Measurements from ENCODE around the gene TRAK1.

DNA sequence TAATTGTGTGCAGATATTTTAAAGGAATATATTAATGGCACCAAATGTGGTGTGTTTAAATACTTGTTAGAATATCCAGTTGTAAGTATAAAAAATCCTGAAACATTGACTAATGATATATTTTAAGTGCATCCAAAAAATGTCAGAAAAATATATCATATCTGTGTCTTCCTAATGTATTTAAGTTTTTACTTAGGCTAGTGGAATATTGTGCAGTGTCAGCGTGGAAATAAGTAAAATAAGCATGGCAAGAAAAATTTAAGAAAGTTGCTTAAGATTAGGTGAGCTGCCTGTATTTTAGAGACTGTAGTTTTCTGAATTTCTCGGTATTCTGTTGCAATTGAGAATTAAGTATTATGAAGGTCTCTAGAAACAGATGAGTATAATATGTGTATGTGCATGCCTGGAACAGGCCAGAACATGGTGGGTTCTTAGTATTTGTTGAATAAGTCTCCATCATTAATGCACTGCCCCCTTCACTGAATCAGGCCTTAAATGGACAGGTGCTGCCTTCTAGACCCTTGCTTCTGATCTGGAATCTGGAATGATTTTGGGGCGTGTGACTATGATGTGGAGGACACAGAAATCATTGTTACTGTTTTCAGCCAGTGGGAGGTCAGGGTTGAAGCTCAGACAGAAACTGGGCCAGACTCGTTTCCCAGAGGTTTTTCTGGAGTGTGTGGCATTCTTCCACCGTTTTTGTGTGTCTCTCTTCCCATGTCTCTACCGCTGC, 86.1 kb downstream of the TRAK1 start:
- TF ChIP-seq, protein P1, sequence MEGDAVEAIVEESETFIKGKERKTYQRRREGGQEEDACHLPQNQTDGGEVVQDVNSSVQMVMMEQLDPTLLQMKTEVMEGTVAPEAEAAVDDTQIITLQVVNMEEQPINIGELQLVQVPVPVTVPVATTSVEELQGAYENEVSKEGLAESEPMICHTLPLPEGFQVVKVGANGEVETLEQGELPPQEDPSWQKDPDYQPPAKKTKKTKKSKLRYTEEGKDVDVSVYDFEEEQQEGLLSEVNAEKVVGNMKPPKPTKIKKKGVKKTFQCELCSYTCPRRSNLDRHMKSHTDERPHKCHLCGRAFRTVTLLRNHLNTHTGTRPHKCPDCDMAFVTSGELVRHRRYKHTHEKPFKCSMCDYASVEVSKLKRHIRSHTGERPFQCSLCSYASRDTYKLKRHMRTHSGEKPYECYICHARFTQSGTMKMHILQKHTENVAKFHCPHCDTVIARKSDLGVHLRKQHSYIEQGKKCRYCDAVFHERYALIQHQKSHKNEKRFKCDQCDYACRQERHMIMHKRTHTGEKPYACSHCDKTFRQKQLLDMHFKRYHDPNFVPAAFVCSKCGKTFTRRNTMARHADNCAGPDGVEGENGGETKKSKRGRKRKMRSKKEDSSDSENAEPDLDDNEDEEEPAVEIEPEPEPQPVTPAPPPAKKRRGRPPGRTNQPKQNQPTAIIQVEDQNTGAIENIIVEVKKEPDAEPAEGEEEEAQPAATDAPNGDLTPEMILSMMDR (conservative IDR thresholded peaks at IDR 0.05; ENCODE audit: low read depth, low read length) = no peak
- TF ChIP-seq POLR2A (IDR thresholded peaks at IDR 0.05; ENCODE audit: low read depth, low read length) (no peak), MAZ (IDR thresholded peaks at IDR 0.05; ENCODE audit: borderline replicate concordance, low read depth, low read length) (no peak), RAD21 (IDR thresholded peaks at IDR 0.05; ENCODE audit: low read length) (no peak), MXI1 (IDR thresholded peaks at IDR 0.05; ENCODE audit: borderline replicate concordance, low read depth, low read length) (no peak), SMC3 (IDR thresholded peaks at IDR 0.05; ENCODE audit: low read depth, low read length) (no peak), MAFK (IDR thresholded peaks at IDR 0.05; ENCODE audit: low read depth, low read length) (peak; percentile 44), RFX5 (IDR thresholded peaks at IDR 0.05; ENCODE audit: low read depth, low read length) (no peak)
- TF ChIP-seq, protein P2, sequence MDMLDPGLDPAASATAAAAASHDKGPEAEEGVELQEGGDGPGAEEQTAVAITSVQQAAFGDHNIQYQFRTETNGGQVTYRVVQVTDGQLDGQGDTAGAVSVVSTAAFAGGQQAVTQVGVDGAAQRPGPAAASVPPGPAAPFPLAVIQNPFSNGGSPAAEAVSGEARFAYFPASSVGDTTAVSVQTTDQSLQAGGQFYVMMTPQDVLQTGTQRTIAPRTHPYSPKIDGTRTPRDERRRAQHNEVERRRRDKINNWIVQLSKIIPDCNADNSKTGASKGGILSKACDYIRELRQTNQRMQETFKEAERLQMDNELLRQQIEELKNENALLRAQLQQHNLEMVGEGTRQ (IDR thresholded peaks at IDR 0.05; ENCODE audit: low read depth, low read length) = no peak
- TF ChIP-seq, protein P3, sequence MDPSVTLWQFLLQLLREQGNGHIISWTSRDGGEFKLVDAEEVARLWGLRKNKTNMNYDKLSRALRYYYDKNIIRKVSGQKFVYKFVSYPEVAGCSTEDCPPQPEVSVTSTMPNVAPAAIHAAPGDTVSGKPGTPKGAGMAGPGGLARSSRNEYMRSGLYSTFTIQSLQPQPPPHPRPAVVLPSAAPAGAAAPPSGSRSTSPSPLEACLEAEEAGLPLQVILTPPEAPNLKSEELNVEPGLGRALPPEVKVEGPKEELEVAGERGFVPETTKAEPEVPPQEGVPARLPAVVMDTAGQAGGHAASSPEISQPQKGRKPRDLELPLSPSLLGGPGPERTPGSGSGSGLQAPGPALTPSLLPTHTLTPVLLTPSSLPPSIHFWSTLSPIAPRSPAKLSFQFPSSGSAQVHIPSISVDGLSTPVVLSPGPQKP (IDR thresholded peaks at IDR 0.05; ENCODE audit: borderline replicate concordance, low read depth, low read length) = no peak
